Activated CD4-positive, alpha-beta T cell treated with anti-CD3 and anti-CD28 coated beads for 36 hours (primary cell): ENCODE measurements around the gene ZFYVE26. TPM values are rescaled to one million over a fixed set of nuclear protein-coding genes. Genes with fewer than 3 reads are reported as not detected.

Source experiments
- ATAC-seq: fragments of 200-7000 bp; cut with Tn5 transposase; one replicate; pipeline ENCODE4 v1.10.0; 2021; ENCODE audit warnings: mild to moderate bottlenecking, moderate library complexity
- CTCF ChIA-PET: fragments of 350-600 bp; sonication (Branson Sonifier 250); formaldehyde crosslinking; loops from one replicate; lab custom pipeline; 2021; ENCODE audit warnings: antibody characterized with exemption; lab: Charles Lee
- POLR2A ChIA-PET: fragments of 350-600 bp; sonication (Branson Sonifier 250); formaldehyde crosslinking; loops from one replicate; lab custom pipeline; 2021; ENCODE audit warnings: antibody characterized with exemption, inconsistent platforms; lab: Charles Lee
- DNase-seq: peaks from one replicate; pipeline ENCODE4 v3.0.0-alpha.2; 2020
- H3K27ac Mint-ChIP-seq: one replicate; pipeline ENCODE4 v1.8.0; 2021; ENCODE audit warnings: mixed read lengths
- H3K27me3 Mint-ChIP-seq: one replicate; pipeline ENCODE4 v1.8.0; 2021; ENCODE audit warnings: mixed read lengths
- H3K36me3 Mint-ChIP-seq: one replicate; pipeline ENCODE4 v1.8.0; 2021; ENCODE audit warnings: low read depth, mixed read lengths
- H3K4me1 Mint-ChIP-seq: one replicate; pipeline ENCODE4 v1.8.0; 2021; ENCODE audit warnings: mixed read lengths
- H3K4me3 Mint-ChIP-seq: one replicate; pipeline ENCODE4 v1.8.0; 2021; ENCODE audit warnings: mild to moderate bottlenecking, moderate library complexity, mixed read lengths
- H3K9me3 Mint-ChIP-seq: one replicate; pipeline ENCODE4 v1.8.0; 2021; ENCODE audit warnings: low read depth, mixed read lengths
- intact Hi-C, 2 experiments: fragments of 100-400 bp; cut with DNase I in 1 of 2; cut with micrococcal nuclease in 1 of 2; formaldehyde crosslinking; loops; one replicate each; pipeline versions ENCODE4 v1.14.2 to v1.15.1; 2022 to 2024; cut with DNase I, micrococcal nuclease
- total RNA-seq, 2 experiments: library from RNA; stranded (reverse); gene quantifications; one replicate each; pipeline ENCODE4 v1.2.3, GENCODE V29; 2021

ZFYVE26 gene
- total RNA-seq: 10 to 100 TPM; 13.0 to 14.2 TPM

- H3K9me3 Mint-ChIP-seq: no peaks in the 10 kb centered on the region
- peak within 1 kb of the TSS; percentile 89 for H3K4me3 Mint-ChIP-seq
- ChIA-PET POLR2A (interaction anchor here (0.6 to 1.7 kb wide), 3 partner anchors 12 to 1776 kb away, joined by 4 read pairs; partner anchors contain the start of genes ATP6V1D and EIF2S1), CTCF (interaction anchor here (0.8 to 1.0 kb wide), 3 partner anchors 19 to 216 kb away, joined by 3 read pairs; partner anchors contain the start of gene PIGH)
- peaks cover 45% of the 10 kb centered on the region for H3K4me1 Mint-ChIP-seq
- H3K27ac Mint-ChIP-seq: peak within 1 kb of the TSS; percentile 92
- intact Hi-C loops: loop anchor here (1.0 to 5.0 kb wide), 12 partner anchors 121 to 1951 kb away; partner anchors contain the start of genes EIF2S1 (in 2 of the 2), ERH (in 2 of the 2), RDH11 (in 2 of the 2) and SLC39A9 (in 2 of the 2)
- DNase-seq: peak; percentile 95
- no peaks in the 10 kb centered on the region for H3K27me3 Mint-ChIP-seq
- H3K36me3 Mint-ChIP-seq: peaks cover 6% of the 10 kb centered on the region
- peak; percentile 89 for ATAC-seq
These were observed at the start of gene ZFYVE26 for GRCh38 chr14:67816326-67817002. TSS of gene ZFYVE26 (minus strand) at chr14:67816590. CDS start at chr14:67815963, 627 bp downstream.

- intact Hi-C loops: no loop called here
- peaks cover 2% of the 10 kb centered on the region for H3K9me3 Mint-ChIP-seq
- POLR2A ChIA-PET: interaction anchor here (0.6 kb wide), 1 partner anchor 76 kb away, joined by 3 read pairs; no protein-coding TSS in a partner anchor
- peaks cover 24% of the 10 kb centered on the region for H3K36me3 Mint-ChIP-seq
- ATAC-seq (no peak), DNase-seq (no peak)
- CTCF ChIA-PET: interaction anchor here (0.7 kb wide), 1 partner anchor 615 kb away, joined by 3 read pairs; no protein-coding TSS in a partner anchor
- H3K27me3 Mint-ChIP-seq: no peaks in the 10 kb centered on the region
- H3K27ac Mint-ChIP-seq: no peak overlapping the region
- no peak overlapping the region for H3K4me3 Mint-ChIP-seq
- peaks cover 9% of the 10 kb centered on the region for H3K4me1 Mint-ChIP-seq
These were observed 46.8 kb upstream of the ZFYVE26 start for GRCh38 chr14:67863223-67863622.

- Mint-ChIP-seq H3K27me3 (no peaks in the 10 kb centered on the region), H3K9me3 (no peaks in the 10 kb centered on the region), H3K36me3 (peaks cover 2% of the 10 kb centered on the region), H3K4me3 (no peak overlapping the region), H3K27ac (no peak overlapping the region), H3K4me1 (peaks cover 6% of the 10 kb centered on the region)
- DNase-seq: no peak
- no peak for ATAC-seq
- ChIA-PET CTCF (no interaction called here), POLR2A (no interaction called here)
- intact Hi-C loops: no loop called here
These were observed 42.9 kb upstream of the ZFYVE26 start for GRCh38 chr14:67859169-67859749.

- CTCF ChIA-PET: interaction anchor here (0.7 to 1.1 kb wide), 3 partner anchors 21 to 125 kb away, joined by 3 to 4 read pairs (median 4); no protein-coding TSS in a partner anchor
- POLR2A ChIA-PET: no interaction called here
- DNase-seq (no peak), ATAC-seq (no peak)
- intact Hi-C loops: no loop called here
- no peak overlapping the region for H3K4me3 Mint-ChIP-seq
- no peaks in the 10 kb centered on the region for H3K9me3 Mint-ChIP-seq
- no peaks in the 10 kb centered on the region for H3K27me3 Mint-ChIP-seq
- H3K4me1 Mint-ChIP-seq: peaks cover 6% of the 10 kb centered on the region
- no peak overlapping the region for H3K27ac Mint-ChIP-seq
- no peaks in the 10 kb centered on the region for H3K36me3 Mint-ChIP-seq
These were observed 41.5 kb upstream of the ZFYVE26 start for GRCh38 chr14:67857778-67858350.

- no peaks in the 10 kb centered on the region for H3K9me3 Mint-ChIP-seq
- POLR2A ChIA-PET: no interaction called here
- H3K27me3 Mint-ChIP-seq: no peaks in the 10 kb centered on the region
- no peak overlapping the region for H3K4me3 Mint-ChIP-seq
- no peak for ATAC-seq
- peaks cover 6% of the 10 kb centered on the region for H3K4me1 Mint-ChIP-seq
- CTCF ChIA-PET: interaction anchor here (0.5 to 1.1 kb wide), 3 partner anchors 18 to 983 kb away, joined by 3 read pairs; no protein-coding TSS in a partner anchor
- no peaks in the 10 kb centered on the region for H3K36me3 Mint-ChIP-seq
- H3K27ac Mint-ChIP-seq: no peak overlapping the region
- no peak for DNase-seq
- intact Hi-C loops: no loop called here
These were observed 40.4 kb upstream of the ZFYVE26 start for GRCh38 chr14:67856827-67857226.

GRCh38 chr14:67853715-67854114 lies 37.3 kb upstream of the ZFYVE26 start:
- intact Hi-C loops: no loop called here
- Mint-ChIP-seq H3K4me3 (no peak overlapping the region), H3K4me1 (peaks cover under 1% of the 10 kb centered on the region), H3K27me3 (no peaks in the 10 kb centered on the region), H3K36me3 (peaks cover 7% of the 10 kb centered on the region), H3K27ac (no peak overlapping the region), H3K9me3 (peaks cover 4% of the 10 kb centered on the region)
- ChIA-PET POLR2A (no interaction called here), CTCF (no interaction called here)
- no peak for ATAC-seq
- no peak for DNase-seq

GRCh38 chr14:67852926-67853604 lies 36.7 kb upstream of the ZFYVE26 start:
- ChIA-PET CTCF (interaction anchor here (0.7 kb wide), 1 partner anchor 11 kb away, joined by 3 read pairs; no protein-coding TSS in a partner anchor), POLR2A (interaction anchor here (0.7 kb wide), 1 partner anchor 635 kb away, joined by 3 read pairs; no protein-coding TSS in a partner anchor)
- H3K36me3 Mint-ChIP-seq: peaks cover 12% of the 10 kb centered on the region
- no peak for DNase-seq
- intact Hi-C loops: no loop called here
- ATAC-seq: no peak
- no peaks in the 10 kb centered on the region for H3K27me3 Mint-ChIP-seq
- peaks cover 9% of the 10 kb centered on the region for H3K9me3 Mint-ChIP-seq
- H3K4me1 Mint-ChIP-seq: no peaks in the 10 kb centered on the region
- H3K27ac Mint-ChIP-seq: no peak overlapping the region
- H3K4me3 Mint-ChIP-seq: no peak overlapping the region

- CTCF ChIA-PET: interaction anchor here (0.6 to 0.7 kb wide), 2 partner anchors 14 to 297 kb away, joined by 3 read pairs; no protein-coding TSS in a partner anchor
- intact Hi-C loops: no loop called here
- Mint-ChIP-seq H3K4me3 (no peak overlapping the region), H3K36me3 (peaks cover 18% of the 10 kb centered on the region), H3K27me3 (no peaks in the 10 kb centered on the region), H3K27ac (no peak overlapping the region), H3K9me3 (peaks cover 10% of the 10 kb centered on the region), H3K4me1 (no peaks in the 10 kb centered on the region)
- ATAC-seq: no peak
- POLR2A ChIA-PET: no interaction called here
- DNase-seq: no peak
These were observed 35.5 kb upstream of the ZFYVE26 start for GRCh38 chr14:67851785-67852410.

GRCh38 chr14:67850066-67850830 lies 33.9 kb upstream of the ZFYVE26 start:
- CTCF ChIA-PET: interaction anchor here (0.5 kb wide), 1 partner anchor 1202 kb away, joined by 3 read pairs; no protein-coding TSS in a partner anchor

GRCh38 chr14:67846029-67846610 lies 29.7 kb upstream of the ZFYVE26 start:
- H3K4me3 Mint-ChIP-seq: no peak overlapping the region
- POLR2A ChIA-PET: no interaction called here
- CTCF ChIA-PET: no interaction called here
- no peak overlapping the region for H3K27ac Mint-ChIP-seq
- DNase-seq (no peak), ATAC-seq (no peak)
- no peaks in the 10 kb centered on the region for H3K27me3 Mint-ChIP-seq
- no peaks in the 10 kb centered on the region for H3K4me1 Mint-ChIP-seq
- intact Hi-C loops: no loop called here
- H3K9me3 Mint-ChIP-seq: peaks cover 13% of the 10 kb centered on the region
- H3K36me3 Mint-ChIP-seq: peaks cover 35% of the 10 kb centered on the region

More at GRCh38 chr14:67850066-67850830, 33.9 kb upstream of the ZFYVE26 start:
- Mint-ChIP-seq H3K27me3 (no peaks in the 10 kb centered on the region), H3K9me3 (peaks cover 13% of the 10 kb centered on the region), H3K36me3 (peaks cover 27% of the 10 kb centered on the region), H3K4me3 (no peak overlapping the region), H3K4me1 (no peaks in the 10 kb centered on the region), H3K27ac (no peak overlapping the region)
- DNase-seq (no peak), ATAC-seq (no peak)
- POLR2A ChIA-PET: no interaction called here
- intact Hi-C loops: no loop called here
